Testis (tissue), 2 donors: Measurements from ENCODE around the gene PTGDS.

Source experiments
- CTCF ChIP-seq, 3 experiments: fragments of 450-650 bp in 2 of 3; fragments of 200-600 bp in 1 of 3; sonication (generic) in 1 of 3; IDR thresholded peaks; one replicate each; pipeline ENCODE4 v1.5.1; 2016 to 2019; ENCODE audit warnings: antibody characterized with exemption in 3 of 3, mild to moderate bottlenecking in 2 of 3, moderate library complexity in 1 of 3
- POLR2A ChIP-seq: fragments of 450-650 bp; IDR thresholded peaks from one replicate; pipeline ENCODE4 v1.6.1; 2017; ENCODE audit warnings: antibody characterized with exemption, mild to moderate bottlenecking, moderate library complexity

DNA sequence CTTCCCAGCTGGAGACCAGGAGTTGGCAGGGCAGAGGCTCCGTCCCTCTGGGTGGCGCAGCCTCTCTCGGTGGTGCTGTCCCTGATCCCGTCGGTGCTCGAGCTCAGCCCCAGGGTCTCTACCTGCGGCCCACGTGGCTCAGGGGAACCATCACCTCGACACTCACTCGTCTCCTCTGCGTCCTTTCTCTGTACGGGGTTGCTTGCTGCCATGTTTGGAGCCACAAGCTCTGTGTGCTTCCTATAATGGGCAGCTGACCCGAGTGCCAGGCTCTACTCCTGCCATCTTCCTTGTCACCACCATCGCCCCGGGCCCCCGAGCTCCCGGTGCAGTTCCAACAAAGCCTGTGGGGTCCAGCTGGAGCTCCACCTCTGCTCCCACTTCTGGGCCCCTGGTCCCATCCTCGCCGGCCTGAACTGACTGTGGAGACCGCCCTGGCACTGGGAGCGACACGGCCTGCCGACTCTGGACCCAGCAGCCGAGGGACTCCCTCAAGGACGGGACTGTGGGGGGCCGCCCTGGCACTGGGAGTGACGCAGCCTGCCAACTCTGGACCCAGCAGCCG is 37.8 kb upstream of the PTGDS start:
- TF ChIP-seq CTCF (IDR thresholded peaks at IDR 0.05) (no peak), POLR2A (no peak)
